Bronchial epithelial cell (primary cell): ENCODE results near the gene KCNAB1. TPM values are rescaled to one million over a fixed set of nuclear protein-coding genes. Genes with fewer than 3 reads are reported as not detected.
A peak's percentile ranks its signal among the peaks of the same experiment; 100 is the strongest.

Source experiments
- DNase-seq: peaks from one replicate; pipeline ENCODE4 v3.0.0-alpha.2; 2010; ENCODE audit warnings: low read depth
- FAIRE-seq: peaks from 2 replicates; lab custom pipeline; 2011; peaks lifted over from hg19 to GRCh38; lab: Jason Lieb, UNC
- H3K27me3 ChIP-seq: 2 replicates; pipeline ENCODE4 v1.5.1; 2011; ENCODE audit warnings: low read length; ENCODE audit not compliant: control insufficient read depth, insufficient read depth
- H3K36me3 ChIP-seq: 2 replicates; pipeline ENCODE4 v1.5.1; 2011; ENCODE audit warnings: low read length; ENCODE audit not compliant: control insufficient read depth, insufficient read depth
- H3K4me3 ChIP-seq: 2 replicates; pipeline ENCODE4 v1.5.1; 2011; ENCODE audit warnings: mild to moderate bottlenecking, low read depth, low read length, control low read depth
- total RNA-seq: library from RNA; depleted of rRNA; stranded (reverse); fragments of >200 nt; gene quantifications from 2 replicates; pipeline ENCODE4 v1.2.1, GENCODE V29; 2014
- TF ChIP-seq, protein P1 (sequence below): IDR thresholded peaks from 2 replicates; pipeline ENCODE4 v1.5.1; 2011; ENCODE audit warnings: mild to moderate bottlenecking, moderate library complexity, low read length, control low read depth, inconsistent platforms; ENCODE audit not compliant: insufficient read depth, severe bottlenecking

Gene KCNAB1
- total RNA-seq, 1 donor from 2014 or later, result 0.26 TPM

DNA sequence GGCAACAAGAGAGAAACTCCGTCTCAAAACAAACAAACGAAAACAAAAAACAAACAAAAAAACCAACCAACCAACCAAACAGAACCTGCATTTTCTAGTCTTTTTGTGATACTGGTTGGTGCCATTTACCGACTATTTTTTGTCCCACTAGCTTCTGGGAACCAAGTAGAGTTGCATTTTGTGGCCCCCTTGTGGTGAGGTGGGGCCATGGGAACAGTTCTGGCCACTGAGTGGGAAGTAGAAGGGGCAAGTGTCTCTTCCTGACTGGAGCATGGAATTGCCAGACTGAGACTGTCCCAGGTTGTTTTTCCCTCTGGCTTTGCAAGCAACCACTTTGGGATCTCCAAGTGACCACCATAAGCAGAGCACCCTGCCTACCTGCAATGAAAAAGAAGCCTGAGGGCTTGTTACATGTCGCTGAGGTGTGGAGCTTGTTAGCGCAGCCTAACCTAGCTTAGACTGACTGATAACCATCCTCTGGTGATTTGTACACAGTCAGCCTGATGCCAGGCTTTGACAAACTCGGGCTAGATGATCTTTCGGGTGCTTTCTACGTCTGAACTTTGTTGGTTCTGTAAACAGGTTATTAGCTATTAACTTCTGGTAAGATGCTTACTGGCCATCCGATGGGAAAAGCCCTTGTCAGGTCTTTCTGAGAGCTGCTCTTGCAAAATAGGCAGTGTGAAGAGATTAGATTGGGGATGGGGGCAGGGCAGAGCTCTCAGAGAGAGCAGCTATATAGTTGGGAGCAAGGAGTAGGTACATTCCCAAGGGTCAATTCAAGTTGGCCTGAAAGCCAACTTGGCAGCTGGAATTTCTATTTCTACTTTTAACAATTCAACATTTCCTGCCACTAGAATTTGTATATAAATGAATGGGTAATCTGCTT, 262.3 kb downstream of the KCNAB1 start:
- no peak overlapping the region for H3K4me3 ChIP-seq
- FAIRE-seq, result no peak
- peaks cover 4% of the 10 kb centered on the region for H3K27me3 ChIP-seq

GRCh38 chr3:156383441-156384025, 263.2 kb downstream of the KCNAB1 start:
- H3K4me3 ChIP-seq, result no peak overlapping the region
- TF ChIP-seq, protein P1, sequence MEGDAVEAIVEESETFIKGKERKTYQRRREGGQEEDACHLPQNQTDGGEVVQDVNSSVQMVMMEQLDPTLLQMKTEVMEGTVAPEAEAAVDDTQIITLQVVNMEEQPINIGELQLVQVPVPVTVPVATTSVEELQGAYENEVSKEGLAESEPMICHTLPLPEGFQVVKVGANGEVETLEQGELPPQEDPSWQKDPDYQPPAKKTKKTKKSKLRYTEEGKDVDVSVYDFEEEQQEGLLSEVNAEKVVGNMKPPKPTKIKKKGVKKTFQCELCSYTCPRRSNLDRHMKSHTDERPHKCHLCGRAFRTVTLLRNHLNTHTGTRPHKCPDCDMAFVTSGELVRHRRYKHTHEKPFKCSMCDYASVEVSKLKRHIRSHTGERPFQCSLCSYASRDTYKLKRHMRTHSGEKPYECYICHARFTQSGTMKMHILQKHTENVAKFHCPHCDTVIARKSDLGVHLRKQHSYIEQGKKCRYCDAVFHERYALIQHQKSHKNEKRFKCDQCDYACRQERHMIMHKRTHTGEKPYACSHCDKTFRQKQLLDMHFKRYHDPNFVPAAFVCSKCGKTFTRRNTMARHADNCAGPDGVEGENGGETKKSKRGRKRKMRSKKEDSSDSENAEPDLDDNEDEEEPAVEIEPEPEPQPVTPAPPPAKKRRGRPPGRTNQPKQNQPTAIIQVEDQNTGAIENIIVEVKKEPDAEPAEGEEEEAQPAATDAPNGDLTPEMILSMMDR, result no peak
- H3K27me3 ChIP-seq, result peaks cover 4% of the 10 kb centered on the region
- FAIRE-seq, result no peak
- no peak for DNase-seq
- no peaks in the 10 kb centered on the region for H3K36me3 ChIP-seq

More for the DNA sequence above, 262.3 kb downstream of the KCNAB1 start:
- TF ChIP-seq, protein P1, result peak; percentile 76
- peak; percentile 33 for DNase-seq
- no peaks in the 10 kb centered on the region for H3K36me3 ChIP-seq

DNA sequence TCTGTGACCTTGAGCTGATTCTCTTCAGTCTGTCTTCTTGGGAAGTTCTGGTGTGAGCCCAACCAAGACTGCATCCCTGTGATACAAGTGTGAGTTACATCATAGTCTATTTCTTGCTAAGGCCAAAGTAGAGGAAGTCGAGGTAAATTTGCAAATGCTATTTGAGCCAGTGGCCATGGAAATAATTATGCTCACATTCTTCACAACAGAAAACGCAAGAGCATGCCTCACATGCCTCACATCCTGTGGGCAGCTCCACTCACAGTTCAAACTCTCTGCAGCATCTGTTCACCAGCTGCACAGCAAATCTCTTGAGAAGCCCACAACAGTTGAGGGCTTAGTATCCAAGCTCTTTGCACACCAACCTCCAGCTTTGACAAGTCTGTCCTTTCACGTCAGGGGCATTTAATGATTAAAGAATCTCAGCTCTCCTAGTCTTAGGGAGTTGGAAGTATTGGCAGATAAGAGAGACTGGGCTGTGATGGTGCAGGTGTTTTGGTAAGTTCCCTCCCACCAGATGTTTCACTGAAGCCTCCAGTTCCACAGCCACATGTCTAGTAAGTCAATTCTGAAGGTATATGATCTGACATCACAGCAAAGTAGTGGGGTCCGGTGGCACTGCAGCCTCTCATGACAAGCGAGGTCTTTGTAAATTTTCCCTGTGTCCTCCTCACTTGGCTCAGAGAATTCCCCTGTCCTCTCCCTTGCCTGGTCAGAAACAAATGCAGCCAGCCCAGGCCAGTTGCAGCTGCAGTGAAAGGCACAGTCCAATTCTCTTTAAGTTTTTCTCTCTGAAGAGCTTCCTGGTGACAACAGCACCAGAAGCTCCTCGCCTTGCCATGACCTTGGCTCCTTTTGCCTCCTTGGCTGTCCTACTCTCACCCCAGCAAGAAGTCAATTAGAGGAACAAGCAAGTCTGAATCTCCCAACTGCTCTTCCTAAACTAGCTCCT, 268.4 kb downstream of the KCNAB1 start:
- DNase-seq (no peak), FAIRE-seq (no peak)
- Histone ChIP-seq H3K4me3 (no peak overlapping the region), H3K36me3 (no peaks in the 10 kb centered on the region), H3K27me3 (peaks cover 3% of the 10 kb centered on the region)
- TF ChIP-seq, protein P1, result no peak

DNA sequence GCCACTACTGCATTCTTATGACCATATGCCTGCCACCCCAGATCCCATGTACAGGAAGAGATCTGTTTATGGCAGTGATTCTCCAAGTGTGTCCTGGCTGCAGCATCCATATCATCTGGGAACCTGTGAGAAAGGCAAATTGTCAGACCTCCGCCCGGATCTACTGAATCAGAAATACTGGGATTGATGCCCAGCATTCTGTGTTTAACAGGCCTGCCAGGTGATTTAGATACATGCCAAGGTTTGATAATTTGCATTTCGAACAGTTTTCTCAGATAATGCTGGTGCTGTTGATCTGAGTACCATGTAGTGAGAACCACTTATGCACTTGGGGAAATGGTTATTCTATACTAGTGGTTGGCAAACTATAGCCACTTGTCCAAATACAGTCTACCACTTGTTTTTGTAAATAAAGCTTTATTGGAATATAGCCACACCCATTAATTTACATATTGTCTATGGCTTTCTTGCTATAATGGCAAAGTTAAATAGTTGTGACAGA, 269.1 kb downstream of the KCNAB1 start:
- TF ChIP-seq, protein P1, result no peak
- Histone ChIP-seq H3K4me3 (no peak overlapping the region), H3K36me3 (no peaks in the 10 kb centered on the region), H3K27me3 (peaks cover 3% of the 10 kb centered on the region)
- no peak for FAIRE-seq
- DNase-seq, result no peak

- DNase-seq (no peak), FAIRE-seq (no peak)
- Histone ChIP-seq H3K36me3 (no peaks in the 10 kb centered on the region), H3K27me3 (peaks cover 3% of the 10 kb centered on the region), H3K4me3 (no peak overlapping the region)
- TF ChIP-seq, protein P1, result no peak
Measured at GRCh38 chr3:156390846-156391245, 270.5 kb downstream of the KCNAB1 start.
